Mesenchymal stem cell (in vitro differentiated cells and primary cell): ENCODE measurements around the gene NDUFAF3.

Experiments
- small RNA-seq: library from polyadenylated mRNA; stranded (forward); fragments of <200 nt; extraction: miRNeasy Mini kit (QIAGEN cat#:217004); gene quantifications from one replicate; pipeline ENCODE3, GENCODE V24; 2013; ENCODE audit warnings: low read depth

NDUFAF3 gene

Small RNAs within 50 kb of the gene (small RNA-seq; reads per million reads assigned to genes)
- gene MIR191 (87,976 reads per million, percentile 100 among the genes with 10 or more reads in this experiment), gene MIR425 (2,434 reads per million, percentile 98 among the genes with 10 or more reads in this experiment)
